ENCODE data around the gene MAP10. TPM values are rescaled to one million over a fixed set of nuclear protein-coding genes. Genes with fewer than 3 reads are reported as not detected.
"Not testable (repeated sequence)": the region's sequence is repeated elsewhere in the genome, so short reads cannot be mapped to it uniquely, and the experiment has no call there.

The MAP10 gene
- total RNA-seq (2014; rRNA removed; shearing (Covaris generic)), result 0.05 and 0.29 TPM in 2 replicates
- polyA plus RNA-seq (2015; cell fraction: cytosol; rRNA removed), result 0.05 TPM in 1 of 2 replicates, not detected in the other
- polyA plus RNA-seq (2015; cell fraction: nucleus; rRNA removed), result 0.12 and 0.19 TPM in 2 replicates

- DNase-seq (ENCODE audit: low read depth, low spot score), result peak; percentile 16
- in situ Hi-C loops (cut with HindIII; ENCODE audit: low pct_unique_long_range_greater_than_20kb, low sequenced_read_pairs), result no loop called here
Observed at GRCh38 chr1:232805269-232806185, at the start of gene MAP10. Gene MAP10 (plus strand): TSS chr1:232805416. CDS start chr1:232805450, 34 bp downstream.

- in situ Hi-C loops (cut with HindIII; ENCODE audit: low pct_unique_long_range_greater_than_20kb, low sequenced_read_pairs), result no loop called here
- no peak for DNase-seq (ENCODE audit: low read depth, low spot score)
Observed at GRCh38 chr1:232764458-232765251, 40.6 kb upstream of the MAP10 start.

- in situ Hi-C loops (cut with HindIII; ENCODE audit: low pct_unique_long_range_greater_than_20kb, low sequenced_read_pairs), result no loop called here
- no peak for DNase-seq (ENCODE audit: low read depth, low spot score)
Observed at GRCh38 chr1:232765542-232765941, 39.7 kb upstream of the MAP10 start.

- DNase-seq (ENCODE audit: low read depth, low spot score), result no peak
- in situ Hi-C loops (cut with HindIII; ENCODE audit: low pct_unique_long_range_greater_than_20kb, low sequenced_read_pairs), result no loop called here
Observed at GRCh38 chr1:232766241-232766890, 38.9 kb upstream of the MAP10 start.

- in situ Hi-C loops (cut with HindIII; ENCODE audit: low pct_unique_long_range_greater_than_20kb, low sequenced_read_pairs), result no loop called here
- no peak for DNase-seq (ENCODE audit: low read depth, low spot score)
Observed at GRCh38 chr1:232766904-232767303, 38.3 kb upstream of the MAP10 start.

GRCh38 chr1:232767305-232768074 lies 37.7 kb upstream of the MAP10 start:
- in situ Hi-C loops (cut with HindIII; ENCODE audit: low pct_unique_long_range_greater_than_20kb, low sequenced_read_pairs), result no loop called here
- DNase-seq (ENCODE audit: low read depth, low spot score), result no peak

GRCh38 chr1:232768793-232769192 lies 36.4 kb upstream of the MAP10 start:
- in situ Hi-C loops (cut with HindIII; ENCODE audit: low pct_unique_long_range_greater_than_20kb, low sequenced_read_pairs), result no loop called here
- DNase-seq (ENCODE audit: low read depth, low spot score), result no peak

- DNase-seq (ENCODE audit: low read depth, low spot score), result no peak
- in situ Hi-C loops (cut with HindIII; ENCODE audit: low pct_unique_long_range_greater_than_20kb, low sequenced_read_pairs), result no loop called here
Observed at GRCh38 chr1:232769733-232770132, 35.5 kb upstream of the MAP10 start.

- in situ Hi-C loops (cut with HindIII; ENCODE audit: low pct_unique_long_range_greater_than_20kb, low sequenced_read_pairs), result no loop called here
- no peak for DNase-seq (ENCODE audit: low read depth, low spot score)
Observed at GRCh38 chr1:232773752-232774151, 31.5 kb upstream of the MAP10 start.

GRCh38 chr1:232776526-232777106 lies 28.6 kb upstream of the MAP10 start:
- no peak for DNase-seq (ENCODE audit: low read depth, low spot score)
- in situ Hi-C loops (cut with HindIII; ENCODE audit: low pct_unique_long_range_greater_than_20kb, low sequenced_read_pairs), result no loop called here

GRCh38 chr1:232780354-232780753 lies 24.9 kb upstream of the MAP10 start:
- in situ Hi-C loops (cut with HindIII; ENCODE audit: low pct_unique_long_range_greater_than_20kb, low sequenced_read_pairs), result no loop called here
- no peak for DNase-seq (ENCODE audit: low read depth, low spot score)

GRCh38 chr1:232784794-232785193 lies 20.4 kb upstream of the MAP10 start:
- DNase-seq (ENCODE audit: low read depth, low spot score), result no peak
- in situ Hi-C loops (cut with HindIII; ENCODE audit: low pct_unique_long_range_greater_than_20kb, low sequenced_read_pairs), result no loop called here

GRCh38 chr1:232785630-232786029 lies 19.6 kb upstream of the MAP10 start:
- in situ Hi-C loops (cut with HindIII; ENCODE audit: low pct_unique_long_range_greater_than_20kb, low sequenced_read_pairs); DNase-seq (ENCODE audit: low read depth, low spot score): not testable (repeated sequence)

GRCh38 chr1:232786845-232787455 lies 18.3 kb upstream of the MAP10 start:
- in situ Hi-C loops (cut with HindIII; ENCODE audit: low pct_unique_long_range_greater_than_20kb, low sequenced_read_pairs), result no loop called here
- no peak for DNase-seq (ENCODE audit: low read depth, low spot score)

GRCh38 chr1:232788235-232788872 lies 16.9 kb upstream of the MAP10 start:
- in situ Hi-C loops (cut with HindIII; ENCODE audit: low pct_unique_long_range_greater_than_20kb, low sequenced_read_pairs), result no loop called here
- DNase-seq (ENCODE audit: low read depth, low spot score), result no peak

GRCh38 chr1:232789651-232790050 lies 15.6 kb upstream of the MAP10 start:
- in situ Hi-C loops (cut with HindIII; ENCODE audit: low pct_unique_long_range_greater_than_20kb, low sequenced_read_pairs), result no loop called here
- DNase-seq (ENCODE audit: low read depth, low spot score), result no peak
